Fibroblast of skin of scalp (primary cell): ENCODE results near the gene CNOT1.
"Not testable (repeated sequence)": the region's sequence is repeated elsewhere in the genome, so short reads cannot be mapped to it uniquely, and the experiment has no call there.

Experiments used
- DNase-seq: peaks from one replicate; pipeline ENCODE4 v3.0.0-alpha.2; 2013

Gene CNOT1

DNA sequence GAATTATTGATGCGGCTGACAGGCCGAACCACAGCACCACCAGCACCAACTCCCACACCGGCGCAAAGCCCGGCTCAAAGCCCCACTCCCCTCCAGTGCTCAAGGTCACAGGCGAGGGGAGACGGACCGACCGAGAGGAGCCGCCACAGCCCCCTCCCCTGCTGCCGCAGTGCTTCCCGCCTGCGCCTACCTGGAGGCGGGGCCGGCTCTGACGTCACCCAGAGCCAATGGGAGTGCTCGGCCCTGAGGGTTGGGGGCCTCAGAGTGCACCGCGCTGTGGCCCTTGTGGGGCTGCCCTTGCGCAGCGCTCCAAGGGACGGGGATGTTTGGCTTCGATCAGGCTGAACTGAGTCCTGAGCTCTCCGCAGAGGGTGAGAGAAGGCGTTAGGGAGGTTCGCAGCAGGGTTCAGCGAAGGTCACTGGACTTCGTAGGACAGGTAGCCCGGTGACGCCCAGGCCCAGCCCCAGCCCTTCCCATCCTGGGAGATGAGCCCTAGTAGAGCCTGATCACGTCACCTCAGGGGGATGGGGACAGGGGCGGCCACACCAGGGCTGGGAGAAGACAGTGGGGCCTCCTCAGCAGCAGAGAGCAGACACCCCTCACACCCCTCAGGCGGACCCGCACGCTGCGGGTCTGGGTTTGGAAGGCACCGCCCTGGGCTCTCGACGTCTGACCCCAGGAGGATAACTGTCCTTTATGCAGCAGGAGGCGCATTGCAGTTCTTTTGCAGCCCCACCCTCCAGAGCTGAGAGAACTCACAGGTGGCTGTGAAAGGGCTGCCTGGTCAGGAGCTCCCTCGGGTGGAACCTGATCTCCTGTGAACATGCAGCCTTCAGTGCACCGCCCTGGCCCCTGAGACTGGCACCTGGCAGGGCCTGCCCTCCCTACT lies 128.1 kb downstream of the CNOT1 start:
- DNase-seq: no peak

DNA sequence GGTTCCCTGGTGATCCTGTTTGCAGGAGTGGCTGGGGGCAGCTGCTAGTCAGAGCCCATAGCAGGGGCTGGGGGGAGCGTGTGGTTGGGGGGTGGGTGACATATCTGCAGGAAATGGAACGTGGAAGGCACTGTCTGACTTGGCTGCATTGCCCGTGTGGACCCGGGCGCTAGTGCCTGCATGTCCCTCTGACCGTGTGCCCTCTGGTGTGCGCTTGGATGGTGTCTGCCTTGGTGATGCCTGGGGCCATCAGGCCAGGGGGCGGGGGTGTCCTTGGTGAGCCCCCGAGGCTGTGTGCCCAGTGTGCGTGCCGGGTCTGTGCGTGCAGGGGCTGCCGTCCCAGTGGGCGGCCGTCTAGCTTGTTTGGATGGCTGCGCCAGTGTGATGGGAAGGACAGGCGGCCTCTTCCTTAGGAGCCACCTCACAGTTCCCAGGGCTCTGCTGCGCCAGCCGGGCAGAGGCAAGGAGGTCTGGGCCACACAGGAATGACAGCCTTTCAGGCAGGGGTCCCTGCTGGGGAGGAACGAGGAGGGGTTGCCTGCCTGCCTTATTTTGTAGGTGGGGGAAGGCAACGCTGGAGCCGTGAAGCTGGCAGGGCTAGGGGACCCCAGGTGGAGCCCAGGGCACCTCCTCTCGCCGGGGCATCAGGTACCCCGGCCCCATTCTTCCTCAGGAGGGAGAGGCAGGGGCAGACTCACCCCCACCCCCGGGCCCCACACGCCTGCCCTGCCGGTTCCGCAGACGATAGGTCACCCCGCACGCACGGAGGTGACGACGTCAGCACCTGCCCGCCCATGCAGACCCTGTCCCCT lies 129.0 kb downstream of the CNOT1 start:
- DNase-seq: no peak

DNA sequence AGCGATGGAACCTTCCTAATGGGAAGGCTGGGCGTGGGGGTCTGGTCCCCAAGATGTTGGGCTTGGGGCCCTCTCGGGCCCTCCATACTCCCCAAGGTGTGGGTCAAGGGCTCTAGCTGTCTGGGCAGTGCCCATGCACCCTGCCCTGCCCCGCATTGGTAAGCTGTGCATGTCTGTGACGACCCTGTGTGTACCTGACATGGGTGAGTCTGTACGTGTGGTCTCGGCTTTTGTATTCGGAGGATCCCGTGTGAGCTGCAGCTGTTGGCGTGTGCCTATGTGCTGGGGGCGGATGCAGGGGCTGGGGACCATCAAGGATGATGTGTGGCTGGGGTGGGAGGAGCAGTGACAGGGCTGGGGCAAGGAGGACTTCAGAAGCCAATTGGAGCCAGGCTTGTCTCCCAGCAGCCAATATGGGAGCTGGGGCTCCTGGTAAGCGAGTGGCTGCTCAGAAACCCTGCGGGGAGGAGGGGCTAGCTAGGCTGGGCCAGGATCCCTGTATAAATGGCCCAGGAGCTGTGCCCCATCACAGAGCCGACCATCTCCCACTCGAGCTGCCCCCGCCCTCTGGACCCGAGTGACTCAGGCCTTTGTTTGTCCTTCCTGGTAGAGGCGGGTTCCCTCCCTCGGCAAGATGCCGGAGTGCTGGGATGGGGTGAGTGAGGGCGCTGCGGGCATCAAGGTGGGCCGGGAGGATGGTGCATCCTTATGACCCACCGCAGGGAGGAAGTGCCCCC lies 129.8 kb downstream of the CNOT1 start, which contains the start of gene NDRG4:
Gene NDRG4, plus strand, starts transcription at position 529 of the 737 bp plus-strand sequence. Its CDS starts 106 bp downstream, at position 635.
- DNase-seq: peak; percentile 89

DNA sequence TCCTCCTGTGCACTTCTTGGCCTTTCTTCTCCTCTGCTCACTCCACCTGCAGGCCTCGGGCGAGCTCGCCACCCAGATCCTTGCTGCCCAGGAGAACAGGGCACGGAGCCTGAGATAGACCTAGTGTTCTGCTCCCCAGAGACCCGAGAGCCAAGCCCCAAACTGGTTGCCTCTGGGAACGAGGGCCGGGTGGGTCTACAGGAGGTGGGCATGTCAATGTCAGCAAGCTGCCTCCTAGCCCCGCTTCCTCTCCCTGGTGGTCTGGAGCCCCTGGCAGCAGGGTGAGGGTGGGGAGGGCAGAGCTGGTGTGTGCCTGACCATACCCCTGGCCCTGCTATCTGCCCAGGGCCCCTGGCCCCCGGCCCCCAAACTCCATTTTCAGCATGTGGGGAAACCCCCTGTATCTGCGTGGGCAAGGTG lies 130.5 kb downstream of the CNOT1 start:
- DNase-seq: no peak

DNA sequence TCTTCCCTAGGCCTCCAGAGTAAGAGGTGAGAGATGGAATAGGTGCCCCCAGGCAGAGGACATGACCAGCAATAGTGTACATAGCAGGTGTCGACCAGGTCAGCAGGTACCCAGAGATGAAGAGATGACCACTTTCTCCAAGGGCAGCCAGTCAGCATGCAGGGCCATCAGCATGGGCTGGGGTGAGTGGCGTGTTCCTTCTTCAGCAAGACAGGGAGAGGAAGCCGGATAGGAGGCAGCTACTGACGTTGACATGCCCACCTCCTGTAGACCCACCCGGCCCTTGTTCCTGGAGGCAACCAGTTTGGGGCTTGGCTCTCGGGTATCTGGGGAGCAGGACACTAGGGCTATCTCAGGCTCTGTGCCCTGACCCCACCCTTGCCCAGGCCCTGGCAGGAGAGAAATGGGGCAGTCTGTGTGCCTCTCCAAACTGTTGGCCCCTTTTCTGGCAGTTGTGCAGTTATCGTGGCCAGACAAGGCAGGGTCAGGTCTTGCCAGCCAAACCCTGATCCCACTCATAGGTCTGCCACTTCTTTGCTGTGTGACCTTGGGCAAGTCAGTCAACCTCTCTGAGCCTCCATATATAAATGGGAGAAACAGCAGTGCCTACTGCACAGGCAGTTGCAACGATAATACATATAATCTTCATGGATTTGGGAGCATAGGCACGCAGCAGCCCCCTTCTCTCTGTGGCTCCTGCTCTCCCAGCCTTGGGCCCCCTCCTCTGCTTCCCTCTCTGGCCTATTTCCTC lies 131.1 kb downstream of the CNOT1 start:
- DNase-seq: no peak

DNA sequence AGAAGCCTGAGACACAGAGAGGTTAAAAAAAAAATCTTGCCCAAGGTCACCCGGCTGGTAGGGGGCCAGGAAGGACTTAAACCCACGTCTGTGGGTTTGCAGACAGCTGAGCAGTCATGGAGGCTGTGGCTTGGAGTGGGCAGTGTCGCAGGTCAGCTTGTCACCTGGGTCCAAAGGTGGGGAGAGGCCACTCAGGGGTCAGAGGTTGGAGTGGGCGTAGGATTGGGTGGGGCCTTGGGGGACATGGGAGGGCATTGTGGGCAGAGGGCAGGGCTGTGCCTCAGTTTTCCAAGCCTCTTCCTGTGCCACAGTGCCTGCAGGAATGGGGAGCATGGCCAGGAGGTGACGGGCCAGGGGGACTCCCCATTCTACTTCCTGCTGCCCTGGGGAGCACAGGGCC lies 131.7 kb downstream of the CNOT1 start:
- DNase-seq: no peak

DNA sequence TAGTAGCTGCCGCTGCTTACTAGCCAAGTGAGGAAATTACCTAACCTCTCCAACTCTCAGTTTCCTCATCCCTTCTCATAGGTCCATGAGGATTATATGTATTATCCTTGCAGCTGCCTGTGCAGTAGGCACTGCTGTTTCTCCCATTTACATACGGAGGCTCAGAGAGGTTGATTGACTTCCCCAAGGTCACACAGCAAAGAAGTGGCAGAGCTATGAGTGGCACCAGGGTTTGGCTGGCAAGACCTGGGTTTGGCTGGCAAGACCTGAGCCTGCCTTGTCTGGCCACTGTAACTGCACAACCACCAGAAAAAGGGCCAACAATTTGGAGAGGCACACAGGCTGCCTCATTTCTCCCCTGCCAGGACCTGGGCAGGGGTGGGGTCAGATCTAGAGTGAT lies 132.2 kb downstream of the CNOT1 start:
- DNase-seq: no peak

DNA sequence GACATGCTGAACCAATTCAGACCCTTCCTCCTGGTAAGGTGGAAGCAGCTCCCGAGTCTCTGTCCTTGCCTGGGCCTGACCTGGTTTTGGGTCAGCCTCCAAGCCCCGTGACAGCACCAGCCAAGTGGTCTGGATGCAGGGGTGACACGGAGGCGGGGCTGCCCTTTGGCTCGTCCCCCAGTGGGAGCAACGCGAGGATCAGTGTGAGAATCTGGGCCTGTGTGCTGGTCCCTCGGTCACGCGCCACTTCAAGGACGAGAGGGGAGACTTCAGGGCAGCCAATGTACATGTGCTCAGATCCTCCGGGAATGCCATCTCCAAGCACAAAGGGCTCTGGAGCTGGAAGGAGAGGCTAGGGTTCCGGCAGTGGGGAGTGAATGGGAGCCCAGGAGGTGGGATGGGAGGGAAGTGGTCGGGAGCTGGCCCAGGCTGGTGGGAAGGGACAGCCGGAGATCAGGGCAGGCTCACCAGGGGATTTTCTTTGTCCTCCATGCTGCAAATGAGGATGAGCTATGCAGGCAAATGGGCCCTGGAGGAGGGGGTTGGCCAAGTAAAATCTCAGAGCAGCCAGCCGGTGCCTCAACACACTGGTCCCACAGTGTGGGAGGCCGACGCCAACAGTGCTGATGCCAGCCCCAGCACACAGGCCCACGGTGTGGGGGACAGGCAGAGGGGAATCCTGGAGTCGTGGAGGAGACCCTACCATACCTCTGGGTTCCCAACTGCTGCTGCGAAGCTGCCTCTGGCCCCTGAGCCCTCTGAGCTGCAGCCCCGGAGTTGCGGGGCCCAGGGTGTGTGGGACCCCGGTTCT lies 133.9 kb downstream of the CNOT1 start:
- no peak for DNase-seq

DNA sequence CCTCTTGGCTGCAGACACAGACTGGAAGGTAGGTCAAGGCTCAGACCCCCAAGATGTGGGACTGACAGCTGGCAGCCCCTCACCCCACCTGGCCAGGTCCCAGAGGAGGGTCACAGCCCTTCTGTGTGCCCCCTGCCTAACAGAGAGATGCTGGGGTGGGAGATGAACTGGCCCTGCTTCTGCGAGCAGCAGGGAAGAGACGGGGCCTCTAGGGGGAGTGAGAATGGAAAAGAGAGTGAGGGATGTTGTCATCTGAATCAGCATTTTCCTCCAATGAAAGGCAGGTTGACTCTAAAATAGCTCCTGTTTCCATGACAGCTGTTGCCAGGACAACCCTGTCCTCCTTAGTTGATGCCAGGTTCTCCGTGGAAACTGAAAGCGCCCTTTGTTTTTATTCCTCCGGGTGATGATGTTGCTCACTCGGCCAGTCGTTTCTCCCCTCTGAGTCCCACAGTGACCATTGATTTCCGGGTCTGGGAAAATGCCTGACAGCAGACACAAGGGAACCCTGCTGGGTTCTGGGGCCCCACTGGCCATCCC lies 134.6 kb downstream of the CNOT1 start:
- peak; percentile 95 for DNase-seq

DNA sequence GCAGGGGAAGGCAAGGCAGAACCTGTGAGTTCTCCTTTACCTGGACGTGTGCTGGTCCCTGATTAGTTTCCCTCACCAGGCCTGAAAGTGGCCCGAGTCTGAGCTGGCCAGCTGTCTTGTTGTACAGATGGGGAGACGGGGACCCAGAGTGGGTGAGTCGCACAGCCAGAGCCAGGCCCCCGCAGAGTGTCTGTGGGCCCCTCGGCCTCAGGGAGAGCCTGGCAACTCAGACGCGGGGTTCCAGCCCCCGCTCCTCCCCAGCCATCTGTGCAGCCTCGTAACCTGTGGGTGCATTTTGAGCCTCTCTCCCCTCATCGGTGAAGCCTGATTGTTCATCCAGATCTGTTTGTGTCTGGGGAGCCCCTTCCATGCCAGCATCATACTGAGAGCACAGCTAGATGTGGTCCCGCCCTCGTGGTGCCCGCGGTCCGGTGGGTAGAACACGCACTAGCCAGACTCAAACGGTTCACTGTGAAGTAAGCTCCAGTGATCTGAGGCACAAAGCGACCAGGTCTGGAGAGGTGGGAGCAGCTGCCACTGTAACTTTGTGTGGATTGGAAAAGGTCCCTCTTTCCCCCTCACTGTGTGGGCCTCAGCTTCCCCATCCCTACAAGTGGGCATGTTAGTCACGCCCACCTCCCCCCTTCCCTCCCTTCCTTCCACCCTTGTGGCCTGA lies 135.7 kb downstream of the CNOT1 start:
- no peak for DNase-seq

DNA sequence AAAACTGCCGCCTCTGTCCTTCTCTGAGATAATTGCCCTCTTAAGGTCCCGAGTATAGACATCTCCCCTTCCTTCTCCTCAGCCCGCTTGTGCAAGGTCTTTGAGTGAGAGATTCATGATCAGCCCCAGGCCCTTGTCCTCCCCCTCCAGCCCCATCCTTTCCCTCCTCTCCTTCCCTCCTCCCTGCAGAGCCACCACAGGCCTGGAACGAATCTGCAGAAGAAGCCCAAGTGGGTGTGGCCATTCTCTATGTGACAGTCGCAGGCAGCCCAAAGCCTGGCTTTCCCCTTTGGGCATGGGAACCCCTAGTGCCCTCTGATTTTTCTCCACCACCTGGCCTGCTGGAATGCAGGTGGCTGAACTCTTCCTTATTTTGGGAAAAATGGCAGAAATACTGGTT lies 136.9 kb downstream of the CNOT1 start:
- DNase-seq: no peak

DNA sequence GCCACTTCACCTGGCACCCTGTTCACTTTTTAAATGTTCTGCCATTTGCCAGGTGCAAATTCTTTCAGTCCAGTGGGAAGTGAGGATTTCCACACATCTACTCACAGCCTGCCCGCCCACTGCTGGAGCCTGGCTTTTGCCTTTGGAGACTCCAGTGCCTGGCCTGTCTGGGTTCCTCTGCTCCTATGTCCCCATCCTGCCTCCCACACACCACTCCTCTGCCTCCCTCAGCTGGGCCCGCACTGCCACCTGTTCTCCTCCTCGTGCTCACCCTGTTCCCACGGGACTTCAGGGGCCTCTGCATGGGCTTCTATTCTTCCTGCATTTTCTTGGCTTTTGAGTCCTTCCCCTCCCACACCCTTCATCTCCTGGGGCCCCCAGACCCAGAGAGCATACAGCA lies 137.6 kb downstream of the CNOT1 start:
- DNase-seq: no peak

DNA sequence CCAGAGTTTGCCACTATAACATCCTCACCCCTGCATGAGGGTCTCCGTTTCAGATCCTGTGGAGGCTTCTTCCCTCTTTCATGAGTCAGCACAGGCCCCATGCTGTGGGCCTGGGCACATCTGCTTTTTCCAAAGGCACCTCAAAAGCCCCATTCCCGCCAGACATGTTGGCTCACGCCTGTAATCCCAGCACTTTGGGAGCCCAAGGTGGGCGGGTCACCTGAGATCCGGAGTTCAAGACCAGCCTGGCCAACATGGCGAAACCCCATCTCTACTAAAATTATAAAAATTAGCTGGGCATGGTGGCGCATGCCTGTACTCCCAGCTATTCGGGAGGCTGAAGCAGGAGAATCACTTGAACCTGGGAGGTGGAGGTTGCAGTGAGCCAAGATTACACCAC lies 139.1 kb downstream of the CNOT1 start:
- not testable (repeated sequence) for DNase-seq

DNA sequence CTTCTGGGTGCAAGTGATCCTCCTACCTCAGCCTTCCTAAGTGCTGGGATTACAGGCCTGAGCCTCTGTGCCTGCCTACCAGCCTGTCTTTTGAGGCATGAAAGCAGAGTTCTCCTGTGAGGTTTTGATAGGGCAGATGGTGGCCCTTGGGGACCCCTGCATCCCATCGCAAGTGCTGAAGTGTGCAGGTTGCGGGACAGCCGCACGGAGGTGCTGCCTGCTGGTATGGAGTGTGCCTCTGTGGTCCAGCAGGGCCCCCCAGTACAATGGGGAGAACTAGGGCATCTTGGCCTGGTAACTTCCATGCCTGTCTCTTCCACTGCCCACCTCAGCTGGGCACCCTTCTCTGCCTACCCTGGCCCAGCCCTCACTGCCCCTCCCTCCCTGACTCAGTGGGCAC lies 139.6 kb downstream of the CNOT1 start:
- DNase-seq: no peak

DNA sequence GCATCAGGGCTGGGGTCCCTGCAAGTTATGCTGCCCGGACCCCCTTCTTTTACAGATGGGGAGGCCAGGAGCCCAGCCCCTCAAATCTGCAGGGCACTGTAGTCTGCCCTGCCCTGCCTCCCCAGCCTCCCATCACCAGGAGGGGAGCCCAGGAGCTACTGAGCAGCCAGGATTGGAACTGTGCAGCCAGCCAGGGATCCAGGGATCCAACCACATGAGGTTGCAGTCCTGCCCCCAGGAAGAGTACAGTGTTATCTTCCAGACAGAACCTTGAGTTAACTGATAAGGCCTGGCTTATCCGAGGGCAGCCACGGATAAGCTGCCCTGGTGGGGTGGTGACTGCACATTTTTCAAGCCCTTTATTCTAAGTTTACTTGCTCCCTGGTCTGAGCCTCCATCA lies 141.1 kb downstream of the CNOT1 start:
- no peak for DNase-seq

DNA sequence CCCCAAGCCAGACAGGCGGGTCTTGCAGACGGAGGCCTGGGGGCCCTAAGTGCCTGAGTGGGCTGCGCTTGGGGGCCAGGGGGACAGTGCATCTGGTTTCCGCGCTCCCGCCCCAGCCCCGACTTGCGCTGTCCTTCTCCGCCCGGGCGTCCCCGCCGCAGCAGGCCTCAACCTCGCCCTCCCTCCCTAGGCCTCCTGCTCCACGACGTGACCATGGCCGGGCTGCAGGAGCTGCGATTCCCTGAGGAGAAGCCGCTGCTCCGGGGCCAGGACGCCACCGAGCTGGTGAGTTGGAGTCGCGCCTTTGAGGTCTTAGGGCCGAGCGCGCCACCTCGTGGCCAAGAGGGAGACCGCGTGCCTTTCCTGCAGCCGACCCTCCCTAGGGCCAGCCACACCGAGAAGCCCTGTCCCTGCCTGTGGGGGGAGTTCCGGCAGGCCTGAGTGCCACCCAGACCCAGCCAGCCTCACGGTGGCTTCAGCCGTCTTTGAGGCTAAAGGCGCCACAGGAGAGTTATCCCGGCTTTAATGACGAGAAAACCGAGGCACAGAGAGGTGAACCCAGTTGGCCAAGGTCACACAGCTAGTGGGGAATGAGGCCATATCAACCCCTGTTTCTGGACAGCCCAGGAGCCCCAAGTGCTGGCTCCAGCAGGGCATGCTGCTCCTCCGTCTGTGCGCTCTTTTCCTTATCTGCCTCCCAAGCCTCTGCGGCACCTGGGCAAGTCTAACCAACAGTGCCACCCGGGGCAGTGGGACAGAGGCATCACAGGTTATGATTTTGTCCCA lies 141.9 kb downstream of the CNOT1 start:
- DNase-seq: peak; percentile 76

DNA sequence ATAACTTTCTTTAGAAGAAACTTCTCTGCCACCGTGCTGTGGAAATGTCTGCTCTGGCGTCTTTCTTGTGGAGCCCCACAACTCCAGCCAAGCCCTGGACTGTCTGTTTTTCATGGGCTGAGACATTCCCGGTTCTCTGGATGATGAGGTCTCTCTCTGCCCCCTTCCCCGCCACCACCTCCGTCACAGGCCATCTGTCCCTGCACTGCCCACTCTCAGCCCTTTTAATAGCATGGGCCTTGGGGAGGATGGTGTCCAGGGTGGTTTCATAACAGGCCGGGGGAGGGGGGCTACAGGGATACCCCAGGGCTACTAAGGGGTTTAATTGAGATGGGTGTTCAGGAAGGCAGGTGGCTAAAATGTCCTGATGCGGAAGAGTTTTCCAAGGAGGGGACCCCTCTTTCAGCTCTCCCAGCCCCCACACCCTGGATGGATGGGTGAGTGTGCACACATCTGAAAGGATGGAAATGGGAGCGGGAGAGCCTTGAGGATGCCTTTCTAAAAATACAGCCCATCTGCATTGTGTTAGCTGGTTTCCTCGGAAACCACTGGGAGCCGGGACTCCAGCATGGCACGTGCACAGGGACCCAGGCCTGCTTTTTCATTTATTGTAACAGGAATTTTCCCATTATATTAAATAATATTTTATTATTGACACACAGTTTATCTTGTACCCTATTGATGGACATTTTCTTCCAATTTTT lies 144.3 kb downstream of the CNOT1 start:
- DNase-seq: no peak

DNA sequence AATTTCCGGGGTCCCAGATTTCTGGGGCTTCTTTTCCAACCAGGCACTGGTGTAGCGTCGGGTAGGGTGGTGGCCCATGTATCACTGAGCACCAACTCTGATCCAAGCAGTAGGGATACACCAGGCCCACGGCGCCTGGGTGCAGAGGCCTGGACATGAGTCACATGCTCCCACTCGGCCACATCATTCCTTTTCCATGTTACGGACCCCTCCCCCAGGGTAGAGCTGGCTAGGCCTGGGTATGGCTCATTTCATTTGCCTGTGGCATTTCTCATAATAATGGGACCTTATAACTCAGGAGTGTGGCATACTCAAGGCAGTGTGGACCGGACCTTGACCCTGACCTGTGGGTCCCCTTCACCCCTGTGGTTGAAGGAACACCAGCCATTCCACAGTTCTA lies 147.7 kb downstream of the CNOT1 start:
- no peak for DNase-seq
